H9 (cell line): Measurements from ENCODE around the gene POU2F2. TPM values are rescaled to one million over a fixed set of nuclear protein-coding genes. Genes with fewer than 3 reads are reported as not detected.

Source experiments
- DNase-seq: peaks from one replicate; pipeline ENCODE4 v3.0.0-alpha.2; 2017
- H2AFZ ChIP-seq: one replicate; pipeline ENCODE4 v1.6.1; 2013; ENCODE audit warnings: mild to moderate bottlenecking, low read length, control low read depth, moderate library complexity
- H2AK5ac ChIP-seq: 2 replicates; pipeline ENCODE4 v1.6.1; 2013; ENCODE audit warnings: low read length, control low read depth, mixed read lengths; ENCODE audit not compliant: insufficient read length
- H2BK120ac ChIP-seq: one replicate; pipeline ENCODE4 v1.6.1; 2013; ENCODE audit warnings: low read depth, mild to moderate bottlenecking, low read length, control low read depth, inconsistent platforms; ENCODE audit not compliant: poor library complexity, severe bottlenecking
- H2BK12ac ChIP-seq: 2 replicates; pipeline ENCODE4 v1.6.1; 2013; ENCODE audit warnings: low read length, control low read depth, mixed read lengths, low read depth; ENCODE audit not compliant: insufficient read length
- H2BK15ac ChIP-seq: 2 replicates; pipeline ENCODE4 v1.6.1; 2013; ENCODE audit warnings: low read depth, low read length, control low read depth
- H2BK20ac ChIP-seq: one replicate; pipeline ENCODE4 v1.6.1; 2013; ENCODE audit warnings: low read depth, mild to moderate bottlenecking, low read length, control low read depth, inconsistent platforms; ENCODE audit not compliant: poor library complexity, severe bottlenecking
- H2BK5ac ChIP-seq: 2 replicates; pipeline ENCODE4 v1.6.1; 2013; ENCODE audit warnings: low read length, control low read depth, mixed read lengths; ENCODE audit not compliant: insufficient read length
- H3K14ac ChIP-seq: 2 replicates; pipeline ENCODE4 v1.6.1; 2013; ENCODE audit warnings: low read length, control low read depth; ENCODE audit not compliant: insufficient read depth
- H3K18ac ChIP-seq: 2 replicates; pipeline ENCODE4 v1.6.1; 2013; ENCODE audit warnings: low read depth, mild to moderate bottlenecking, mixed read lengths, low read length, control low read depth; ENCODE audit not compliant: insufficient read length
- H3K23ac ChIP-seq: 2 replicates; pipeline ENCODE4 v1.6.1; 2013; ENCODE audit warnings: low read length, control low read depth, mixed read lengths, low read depth; ENCODE audit not compliant: insufficient read length
- H3K23me2 ChIP-seq: 2 replicates; pipeline ENCODE4 v1.6.1; 2013; ENCODE audit warnings: low read depth, mild to moderate bottlenecking, mixed read lengths, low read length, control low read depth; ENCODE audit not compliant: insufficient read length, poor library complexity, severe bottlenecking
- H3K27ac ChIP-seq: 2 replicates; pipeline ENCODE4 v1.5.1; 2013; ENCODE audit warnings: low read length, control low read depth, mixed read lengths, low read depth; ENCODE audit not compliant: insufficient read length
- H3K27me3 ChIP-seq: 2 replicates; pipeline ENCODE4 v1.6.1; 2013; ENCODE audit warnings: low read length, control low read depth, inconsistent platforms; ENCODE audit not compliant: insufficient read depth
- H3K4ac ChIP-seq: 2 replicates; pipeline ENCODE4 v1.6.1; 2013; ENCODE audit warnings: low read depth, mild to moderate bottlenecking, control low read depth, inconsistent platforms, low read length, moderate library complexity
- H3K4me1 ChIP-seq: 2 replicates; pipeline ENCODE4 v1.6.1; 2013; ENCODE audit warnings: low read length, control low read depth, inconsistent platforms; ENCODE audit not compliant: insufficient read depth
- H3K4me2 ChIP-seq: 2 replicates; pipeline ENCODE4 v1.6.1; 2013; ENCODE audit warnings: low read length, control low read depth, mixed read lengths; ENCODE audit not compliant: insufficient read length, insufficient read depth
- H3K56ac ChIP-seq: 2 replicates; pipeline ENCODE4 v1.6.1; 2013; ENCODE audit warnings: low read depth, mild to moderate bottlenecking, mixed read lengths, low read length, control low read depth; ENCODE audit not compliant: insufficient read length
- H3K79me1 ChIP-seq: 2 replicates; pipeline ENCODE4 v1.6.1; 2013; ENCODE audit warnings: low read depth, mild to moderate bottlenecking, moderate library complexity, low read length, control low read depth, inconsistent platforms; ENCODE audit not compliant: insufficient read depth, poor library complexity, severe bottlenecking
- H3K79me2 ChIP-seq: 2 replicates; pipeline ENCODE4 v1.6.1; 2013; ENCODE audit warnings: low read length, control low read depth, inconsistent platforms; ENCODE audit not compliant: insufficient read depth
- H3K9ac ChIP-seq: 2 replicates; pipeline ENCODE4 v1.6.1; 2013; ENCODE audit warnings: low read length, control low read depth, mixed read lengths; ENCODE audit not compliant: insufficient read length; ENCODE audit errors: extremely low read depth
- H3K9me3 ChIP-seq: one replicate; pipeline ENCODE4 v1.6.1; 2013; ENCODE audit warnings: low read depth, low read length, inconsistent platforms; ENCODE audit not compliant: control insufficient read depth
- H3T11ph ChIP-seq: one replicate; pipeline ENCODE4 v1.6.1; 2013; ENCODE audit warnings: mild to moderate bottlenecking, low read length, control low read depth, inconsistent platforms
- H4K20me1 ChIP-seq: one replicate; pipeline ENCODE4 v1.6.1; 2013; ENCODE audit not compliant: control insufficient read depth, insufficient read length, insufficient read depth
- H4K5ac ChIP-seq: 2 replicates; pipeline ENCODE4 v1.6.1; 2013; ENCODE audit warnings: low read depth, mild to moderate bottlenecking, mixed read lengths, low read length, control low read depth; ENCODE audit not compliant: insufficient read length
- H4K8ac ChIP-seq: replicated peaks from 2 replicates; pipeline ENCODE4 v1.6.1; 2013; ENCODE audit warnings: low read length, control low read depth, mixed read lengths, low read depth; ENCODE audit not compliant: insufficient read length
- H4K91ac ChIP-seq: 2 replicates; pipeline ENCODE4 v1.6.1; 2013; ENCODE audit warnings: low read depth, mild to moderate bottlenecking, moderate library complexity, mixed read lengths, low read length, control low read depth; ENCODE audit not compliant: insufficient read length
- H3K27ac Mint-ChIP-seq, 3 experiments: 2 replicates in 2 of 3; 3 replicates in 1 of 3; pipeline ENCODE4 v1.8.0; 2020 to 2021; ENCODE audit warnings: mixed read lengths in 3 of 3, mild to moderate bottlenecking in 1 of 3, moderate library complexity in 1 of 3
- H3K27me3 Mint-ChIP-seq: 2 replicates; pipeline ENCODE4 v1.8.0; 2021; ENCODE audit warnings: low read depth, mild to moderate bottlenecking, moderate library complexity, mixed read lengths
- H3K36me3 Mint-ChIP-seq, 3 experiments: 2 replicates in 2 of 3; 3 replicates in 1 of 3; pipeline ENCODE4 v1.8.0; 2020 to 2021; ENCODE audit warnings: low read depth in 3 of 3, mixed read lengths in 3 of 3; ENCODE audit not compliant: insufficient read depth in 1 of 3
- H3K4me1 Mint-ChIP-seq, 2 experiments: 2 replicates each; pipeline ENCODE4 v1.8.0; 2020; ENCODE audit warnings: mixed read lengths in 2 of 2
- H3K4me3 Mint-ChIP-seq, 2 experiments: 2 replicates in 1 of 2; 3 replicates in 1 of 2; pipeline ENCODE4 v1.8.0; 2020 to 2021; ENCODE audit warnings: mild to moderate bottlenecking in 2 of 2, mixed read lengths in 2 of 2, moderate library complexity in 1 of 2
- H3K9me3 Mint-ChIP-seq, 2 experiments: 2 replicates in 1 of 2; 3 replicates in 1 of 2; pipeline ENCODE4 v1.8.0; 2020; ENCODE audit warnings: mild to moderate bottlenecking in 2 of 2, mixed read lengths in 2 of 2, moderate library complexity in 1 of 2
- WGBS: extraction: QIAGEN DNeasy Blood & Tissue Kit; methylation state at CpG from one replicate; pipeline ENCODE4 v1.1.7; 2013; ENCODE audit warnings: missing lambda C conversion rate, low lambda C conversion rate, mixed read lengths; ENCODE audit not compliant: insufficient read length; ENCODE audit errors: extremely low coverage; 5-methylcytosine and 5-hydroxymethylcytosine counted together
- total RNA-seq: library from RNA; stranded (reverse); gene quantifications from 2 replicates; pipeline ENCODE4 v1.2.1, GENCODE V29; 2021
- TF ChIP-seq, protein P1 (sequence below): fragments of 200-600 bp; sonication (generic); conservative IDR thresholded peaks from 3 replicates; pipeline ENCODE4 v1.8.0; 2021; ENCODE audit warnings: antibody characterized with exemption, mild to moderate bottlenecking

POU2F2 gene
- total RNA-seq, 1 experiment from 2014 or later = 2.9 TPM

DNA sequence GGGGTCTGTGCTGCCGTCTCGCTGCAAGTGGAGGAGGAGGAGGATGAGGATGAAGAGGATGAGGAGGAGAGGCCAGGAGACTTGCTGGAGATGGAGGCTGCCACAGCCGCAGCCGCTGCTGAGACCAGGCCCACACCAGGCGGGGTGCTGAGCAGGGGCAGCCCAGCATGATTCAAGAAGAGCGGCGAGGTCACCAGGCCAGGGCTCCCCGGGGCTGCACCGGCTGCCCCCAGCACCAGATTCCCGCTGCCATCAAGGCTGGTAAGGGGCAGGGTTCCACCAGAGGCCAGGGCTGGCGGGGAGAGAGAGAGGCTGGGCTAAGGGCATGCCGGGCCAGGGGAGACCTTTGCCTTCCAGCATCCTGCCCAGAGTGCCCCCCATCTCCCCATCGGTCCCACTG is 40.9 kb downstream of the POU2F2 start:
- Histone ChIP-seq H3K79me1 (no peaks in the 10 kb centered on the region), H3K23ac (no peak overlapping the region), H3K18ac (no peak overlapping the region), H3K27me3 (no peaks in the 10 kb centered on the region), H3T11ph (no peak overlapping the region), H2BK15ac (no peak overlapping the region), H2BK5ac (no peak overlapping the region), H3K79me2 (no peaks in the 10 kb centered on the region), H3K9me3 (no peaks in the 10 kb centered on the region), H2AFZ (no peak overlapping the region), H3K4ac (no peak overlapping the region), H3K9ac (no peak overlapping the region), H4K5ac (no peak overlapping the region), H3K56ac (no peak overlapping the region), H2BK12ac (no peak overlapping the region), H4K8ac (no peak overlapping the region), H3K23me2 (no peaks in the 10 kb centered on the region), H2BK120ac (no peak overlapping the region), H2AK5ac (no peak overlapping the region), H4K20me1 (no peaks in the 10 kb centered on the region), H3K14ac (no peak overlapping the region), H3K27ac (no peak overlapping the region), H2BK20ac (no peak overlapping the region), H4K91ac (no peak overlapping the region), H3K4me2 (no peak overlapping the region), H3K4me1 (no peaks in the 10 kb centered on the region)
- no peak overlapping the region for H3K27ac Mint-ChIP-seq
- H3K4me3 Mint-ChIP-seq = no peak overlapping the region
- peaks cover 19% of the 10 kb centered on the region for H3K27me3 Mint-ChIP-seq
- TF ChIP-seq, protein P1, sequence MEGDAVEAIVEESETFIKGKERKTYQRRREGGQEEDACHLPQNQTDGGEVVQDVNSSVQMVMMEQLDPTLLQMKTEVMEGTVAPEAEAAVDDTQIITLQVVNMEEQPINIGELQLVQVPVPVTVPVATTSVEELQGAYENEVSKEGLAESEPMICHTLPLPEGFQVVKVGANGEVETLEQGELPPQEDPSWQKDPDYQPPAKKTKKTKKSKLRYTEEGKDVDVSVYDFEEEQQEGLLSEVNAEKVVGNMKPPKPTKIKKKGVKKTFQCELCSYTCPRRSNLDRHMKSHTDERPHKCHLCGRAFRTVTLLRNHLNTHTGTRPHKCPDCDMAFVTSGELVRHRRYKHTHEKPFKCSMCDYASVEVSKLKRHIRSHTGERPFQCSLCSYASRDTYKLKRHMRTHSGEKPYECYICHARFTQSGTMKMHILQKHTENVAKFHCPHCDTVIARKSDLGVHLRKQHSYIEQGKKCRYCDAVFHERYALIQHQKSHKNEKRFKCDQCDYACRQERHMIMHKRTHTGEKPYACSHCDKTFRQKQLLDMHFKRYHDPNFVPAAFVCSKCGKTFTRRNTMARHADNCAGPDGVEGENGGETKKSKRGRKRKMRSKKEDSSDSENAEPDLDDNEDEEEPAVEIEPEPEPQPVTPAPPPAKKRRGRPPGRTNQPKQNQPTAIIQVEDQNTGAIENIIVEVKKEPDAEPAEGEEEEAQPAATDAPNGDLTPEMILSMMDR = no peak
- no peaks in the 10 kb centered on the region for H3K9me3 Mint-ChIP-seq
- no peaks in the 10 kb centered on the region; a peak in 1 of 7 replicates for H3K36me3 Mint-ChIP-seq
- DNase-seq = no peak
- no CpG with 5 or more reads among the region's 13 CpGs for WGBS
- peaks cover 16 to 50% of the 10 kb centered on the region in 2 experiments for H3K4me1 Mint-ChIP-seq
